ENCODE measurements around the gene TMED10.
"Not testable (repeated sequence)": the region's sequence is repeated elsewhere in the genome, so short reads cannot be mapped to it uniquely, and the experiment has no call there.

TMED10 gene

GRCh38 chr14:75188086-75188485 lies 11.7 kb upstream of the TMED10 start:
- Mint-ChIP-seq H3K36me3 (ENCODE audit: insufficient read depth) (no peaks in the 10 kb centered on the region), H3K27me3 (peaks cover 19% of the 10 kb centered on the region), H3K9me3 (no peaks in the 10 kb centered on the region), H3K4me3 (no peak overlapping the region), H3K27ac (ENCODE audit: low read depth) (no peak overlapping the region), H3K4me1 (no peaks in the 10 kb centered on the region)
- no peak for ATAC-seq (replicated peaks; ENCODE audit: extremely low read depth, poor library complexity, severe bottlenecking)
- DNase-seq (ENCODE audit: low spot score in 2 of 2), result no peak

GRCh38 chr14:75186953-75187352 lies 10.5 kb upstream of the TMED10 start:
- no peaks in the 10 kb centered on the region for H3K9me3 Mint-ChIP-seq
- no peak for DNase-seq (ENCODE audit: low spot score in 2 of 2)
- H3K27me3 Mint-ChIP-seq, result peaks cover 19% of the 10 kb centered on the region
- ATAC-seq (replicated peaks; ENCODE audit: extremely low read depth, poor library complexity, severe bottlenecking), result no peak
- H3K36me3 Mint-ChIP-seq (ENCODE audit: insufficient read depth), result no peaks in the 10 kb centered on the region
- no peak overlapping the region for H3K4me3 Mint-ChIP-seq
- no peaks in the 10 kb centered on the region for H3K4me1 Mint-ChIP-seq
- peak overlapping the region; percentile 16 for H3K27ac Mint-ChIP-seq (ENCODE audit: low read depth)

GRCh38 chr14:75185251-75186040 lies 9.0 kb upstream of the TMED10 start:
- Mint-ChIP-seq H3K4me1 (no peaks in the 10 kb centered on the region), H3K9me3 (no peaks in the 10 kb centered on the region), H3K27me3 (peaks cover 19% of the 10 kb centered on the region), H3K36me3 (ENCODE audit: insufficient read depth) (no peaks in the 10 kb centered on the region), H3K4me3 (no peak overlapping the region), H3K27ac (ENCODE audit: low read depth) (no peak overlapping the region)
- ATAC-seq (replicated peaks; ENCODE audit: extremely low read depth, poor library complexity, severe bottlenecking) (no peak), DNase-seq (ENCODE audit: low spot score in 2 of 2) (no peak)

- DNase-seq (ENCODE audit: low spot score in 2 of 2) (no peak), ATAC-seq (replicated peaks; ENCODE audit: extremely low read depth, poor library complexity, severe bottlenecking) (no peak)
- Mint-ChIP-seq H3K36me3 (ENCODE audit: insufficient read depth) (no peaks in the 10 kb centered on the region), H3K27ac (ENCODE audit: low read depth) (no peak overlapping the region), H3K4me1 (no peaks in the 10 kb centered on the region), H3K27me3 (peaks cover 19% of the 10 kb centered on the region), H3K9me3 (no peaks in the 10 kb centered on the region), H3K4me3 (no peak overlapping the region)
These were observed 8.1 kb upstream of the TMED10 start for GRCh38 chr14:75184492-75184891.

- H3K9me3 Mint-ChIP-seq, result no peaks in the 10 kb centered on the region
- no peaks in the 10 kb centered on the region for H3K36me3 Mint-ChIP-seq (ENCODE audit: insufficient read depth)
- peaks cover 19% of the 10 kb centered on the region for H3K27me3 Mint-ChIP-seq
- H3K4me1 Mint-ChIP-seq, result no peaks in the 10 kb centered on the region
- H3K4me3 Mint-ChIP-seq, result no peak overlapping the region
- no peak overlapping the region for H3K27ac Mint-ChIP-seq (ENCODE audit: low read depth)
- no peak for ATAC-seq (replicated peaks; ENCODE audit: extremely low read depth, poor library complexity, severe bottlenecking)
- DNase-seq (ENCODE audit: low spot score in 2 of 2), result no peak
These were observed 7.6 kb upstream of the TMED10 start for GRCh38 chr14:75184039-75184438.

GRCh38 chr14:75183225-75183624 lies 6.8 kb upstream of the TMED10 start:
- no peaks in the 10 kb centered on the region for H3K4me1 Mint-ChIP-seq
- peaks cover 19% of the 10 kb centered on the region for H3K27me3 Mint-ChIP-seq
- no peak overlapping the region for H3K4me3 Mint-ChIP-seq
- no peaks in the 10 kb centered on the region for H3K36me3 Mint-ChIP-seq (ENCODE audit: insufficient read depth)
- no peak overlapping the region for H3K27ac Mint-ChIP-seq (ENCODE audit: low read depth)
- DNase-seq (ENCODE audit: low spot score in 2 of 2), result no peak
- ATAC-seq (replicated peaks; ENCODE audit: extremely low read depth, poor library complexity, severe bottlenecking), result no peak
- no peaks in the 10 kb centered on the region for H3K9me3 Mint-ChIP-seq

GRCh38 chr14:75182821-75183220 lies 6.4 kb upstream of the TMED10 start:
- H3K36me3 Mint-ChIP-seq (ENCODE audit: insufficient read depth), result no peaks in the 10 kb centered on the region
- ATAC-seq (replicated peaks; ENCODE audit: extremely low read depth, poor library complexity, severe bottlenecking) (no peak), DNase-seq (ENCODE audit: low spot score in 2 of 2) (no peak)
- no peak overlapping the region for H3K4me3 Mint-ChIP-seq
- no peak overlapping the region for H3K27ac Mint-ChIP-seq (ENCODE audit: low read depth)
- H3K4me1 Mint-ChIP-seq, result no peaks in the 10 kb centered on the region
- H3K9me3 Mint-ChIP-seq, result no peaks in the 10 kb centered on the region
- H3K27me3 Mint-ChIP-seq, result peaks cover 19% of the 10 kb centered on the region

GRCh38 chr14:75182163-75182562 lies 5.8 kb upstream of the TMED10 start:
- not testable (repeated sequence) for DNase-seq (ENCODE audit: low spot score in 2 of 2); ATAC-seq (replicated peaks; ENCODE audit: extremely low read depth, poor library complexity, severe bottlenecking); H3K36me3 Mint-ChIP-seq (ENCODE audit: insufficient read depth); H3K4me1 Mint-ChIP-seq; H3K4me3 Mint-ChIP-seq; H3K9me3 Mint-ChIP-seq; H3K27ac Mint-ChIP-seq (ENCODE audit: low read depth)
- H3K27me3 Mint-ChIP-seq, result peaks cover 19% of the 10 kb centered on the region

- no peak for ATAC-seq (replicated peaks; ENCODE audit: extremely low read depth, poor library complexity, severe bottlenecking)
- Mint-ChIP-seq H3K4me1 (peaks cover 9% of the 10 kb centered on the region), H3K36me3 (ENCODE audit: insufficient read depth) (peaks cover 5% of the 10 kb centered on the region), H3K4me3 (no peak overlapping the region), H3K27ac (ENCODE audit: low read depth) (no peak overlapping the region), H3K9me3 (no peaks in the 10 kb centered on the region), H3K27me3 (peaks cover 13% of the 10 kb centered on the region)
- DNase-seq (ENCODE audit: low spot score in 2 of 2), result no peak
These were observed 5.1 kb upstream of the TMED10 start for GRCh38 chr14:75181293-75182062.

GRCh38 chr14:75175677-75176141 lies 703 bp downstream of the TMED10 start:
- DNase-seq (ENCODE audit: low spot score in 2 of 2) (no peak), ATAC-seq (replicated peaks; ENCODE audit: extremely low read depth, poor library complexity, severe bottlenecking) (no peak)
- H3K27ac Mint-ChIP-seq (ENCODE audit: low read depth), result peak overlapping the region; percentile 97
- peak overlapping the region; percentile 94 for H3K4me3 Mint-ChIP-seq
- peaks cover 16% of the 10 kb centered on the region for H3K36me3 Mint-ChIP-seq (ENCODE audit: insufficient read depth)
- H3K9me3 Mint-ChIP-seq, result no peaks in the 10 kb centered on the region
- H3K27me3 Mint-ChIP-seq, result no peaks in the 10 kb centered on the region
- H3K4me1 Mint-ChIP-seq, result peaks cover 59% of the 10 kb centered on the region

- DNase-seq (ENCODE audit: low spot score in 2 of 2), result no peak
- peak overlapping the region; percentile 94 for H3K4me3 Mint-ChIP-seq
These were observed 2.3 kb downstream of the TMED10 start for GRCh38 chr14:75174066-75174465.

GRCh38 chr14:75170772-75171171 lies 5.6 kb downstream of the TMED10 start:
- Mint-ChIP-seq H3K27ac (ENCODE audit: low read depth) (peak overlapping the region; percentile 5), H3K36me3 (ENCODE audit: insufficient read depth) (peaks cover 8% of the 10 kb centered on the region), H3K9me3 (no peaks in the 10 kb centered on the region), H3K27me3 (no peaks in the 10 kb centered on the region), H3K4me3 (no peak overlapping the region), H3K4me1 (peaks cover 88% of the 10 kb centered on the region)
- ATAC-seq (replicated peaks; ENCODE audit: extremely low read depth, poor library complexity, severe bottlenecking) (no peak), DNase-seq (ENCODE audit: low spot score in 2 of 2) (no peak)

More at GRCh38 chr14:75174066-75174465, 2.3 kb downstream of the TMED10 start:
- H3K27ac Mint-ChIP-seq (ENCODE audit: low read depth), result peak overlapping the region; percentile 97
- peaks cover 18% of the 10 kb centered on the region for H3K36me3 Mint-ChIP-seq (ENCODE audit: insufficient read depth)
- H3K4me1 Mint-ChIP-seq, result peaks cover 73% of the 10 kb centered on the region
- ATAC-seq (replicated peaks; ENCODE audit: extremely low read depth, poor library complexity, severe bottlenecking), result no peak
- no peaks in the 10 kb centered on the region for H3K9me3 Mint-ChIP-seq
- no peaks in the 10 kb centered on the region for H3K27me3 Mint-ChIP-seq

Data from central memory CD8-positive, alpha-beta T cell (primary cell).